ENCODE data around the gene PSD4. TPM values are rescaled to one million over a fixed set of nuclear protein-coding genes. Genes with fewer than 3 reads are reported as not detected.

Gene PSD4
- total RNA-seq, 4 donors from 2014 or later, result 48.2 to 193 (median 87.4) TPM

GRCh38 chr2:113219092-113219441 lies 45.3 kb downstream of the PSD4 start:
- no peak for TF ChIP-seq EP300 (IDR thresholded peaks at IDR 0.05; ENCODE audit: low read depth)
- no peak for TF ChIP-seq POLR2A (IDR thresholded peaks at IDR 0.05)
- no peak for TF ChIP-seq POLR2AphosphoS5 (IDR thresholded peaks at IDR 0.05)
- TF ChIP-seq CTCF (IDR thresholded peaks at IDR 0.05), result no peak
- 100% methylated on average over 1 to 2 of the region's 2 CpGs for WGBS, 2 donors (ENCODE audit: low coverage in 1 of 2)
- Histone ChIP-seq H3K27ac (peak overlapping the region; percentile 72 to 90 (median 76)), H3K36me3 (no peaks in the 10 kb centered on the region), H3K4me3 (no peak overlapping the region), H3K27me3 (no peaks in the 10 kb centered on the region), H3K9me3 (no peaks in the 10 kb centered on the region), H3K4me1 (peaks cover 17 to 41% (median 34%) of the 10 kb centered on the region in 4 donors)
- intact Hi-C loops (cut with DNase I; ENCODE audit: low total_unique reads) (no loop called here), in situ Hi-C loops (cut with MboI; ENCODE audit: low pct_ligation_motif_present in 1 of 4, low pct_unique_long_range_greater_than_20kb in 1 of 4, low sequenced_read_pairs in 3 of 4) (no loop called here)
- no peak for DNase-seq

- no peaks in the 10 kb centered on the region for H3K36me3 ChIP-seq
- H3K27ac ChIP-seq, result peak overlapping the region; percentile 72 to 90 (median 76)
- no peaks in the 10 kb centered on the region for H3K9me3 ChIP-seq
- no peak overlapping the region for H3K4me3 ChIP-seq
- intact Hi-C loops (cut with DNase I; ENCODE audit: low total_unique reads), result no loop called here
- H3K27me3 ChIP-seq, result no peaks in the 10 kb centered on the region
- no peak for DNase-seq
- H3K4me1 ChIP-seq, result peaks cover 17 to 41% (median 34%) of the 10 kb centered on the region in 4 donors
- no peak for TF ChIP-seq POLR2A (IDR thresholded peaks at IDR 0.05)
- no peak for TF ChIP-seq EP300 (IDR thresholded peaks at IDR 0.05; ENCODE audit: low read depth)
- no peak for TF ChIP-seq POLR2AphosphoS5 (IDR thresholded peaks at IDR 0.05)
- no peak for TF ChIP-seq CTCF (IDR thresholded peaks at IDR 0.05)
- in situ Hi-C loops (cut with MboI; ENCODE audit: low pct_ligation_motif_present in 1 of 4, low pct_unique_long_range_greater_than_20kb in 1 of 4, low sequenced_read_pairs in 3 of 4), result no loop called here
- 75% methylated on average over 5 of the region's 5 CpGs; no CpG with 5 or more reads in 1 of the 2 donors for WGBS, 2 donors (ENCODE audit: low coverage in 1 of 2)
Observed at GRCh38 chr2:113219525-113219888, 45.7 kb downstream of the PSD4 start.

GRCh38 chr2:113219889-113220641 lies 46.3 kb downstream of the PSD4 start:
- Histone ChIP-seq H3K4me1 (peaks cover 17 to 41% (median 34%) of the 10 kb centered on the region in 4 donors), H3K9me3 (no peaks in the 10 kb centered on the region), H3K27ac (peak overlapping the region; percentile 72 to 90 (median 76)), H3K27me3 (no peaks in the 10 kb centered on the region), H3K36me3 (no peaks in the 10 kb centered on the region), H3K4me3 (peak overlapping the region in 1 of 4 donors; percentile 13)
- in situ Hi-C loops (cut with MboI; ENCODE audit: low pct_ligation_motif_present in 1 of 4, low pct_unique_long_range_greater_than_20kb in 1 of 4, low sequenced_read_pairs in 3 of 4) (no loop called here), intact Hi-C loops (cut with DNase I; ENCODE audit: low total_unique reads) (no loop called here)
- WGBS, 2 donors (ENCODE audit: low coverage in 1 of 2), result 94% methylated on average over 6 of the region's 6 CpGs; no CpG with 5 or more reads in 1 of the 2 donors
- peak; percentile 84 for DNase-seq
- TF ChIP-seq POLR2AphosphoS5 (IDR thresholded peaks at IDR 0.05), result peak; percentile 40 to 86 (median 78)
- peak; percentile 71 for TF ChIP-seq POLR2A (IDR thresholded peaks at IDR 0.05)
- TF ChIP-seq CTCF (IDR thresholded peaks at IDR 0.05), result no peak

GRCh38 chr2:113220970-113221708 lies 47.4 kb downstream of the PSD4 start:
- peaks cover 17 to 41% (median 34%) of the 10 kb centered on the region in 4 donors for H3K4me1 ChIP-seq
- H3K27me3 ChIP-seq, result no peaks in the 10 kb centered on the region
- no peak overlapping the region for H3K4me3 ChIP-seq
- TF ChIP-seq CTCF (IDR thresholded peaks at IDR 0.05), result no peak
- no peak for TF ChIP-seq POLR2A (IDR thresholded peaks at IDR 0.05)
- TF ChIP-seq EP300 (IDR thresholded peaks at IDR 0.05; ENCODE audit: low read depth), result no peak
- TF ChIP-seq POLR2AphosphoS5 (IDR thresholded peaks at IDR 0.05), result no peak
- no peaks in the 10 kb centered on the region for H3K9me3 ChIP-seq
- H3K36me3 ChIP-seq, result no peaks in the 10 kb centered on the region
- WGBS, 2 donors (ENCODE audit: low coverage in 1 of 2), result 74 to 75% methylated on average over 6 of the region's 6 CpGs
- in situ Hi-C loops (cut with MboI; ENCODE audit: low pct_ligation_motif_present in 1 of 4, low pct_unique_long_range_greater_than_20kb in 1 of 4, low sequenced_read_pairs in 3 of 4), result no loop called here
- H3K27ac ChIP-seq, result peak overlapping the region in 2 of 4 donors; percentile 76 to 90
- intact Hi-C loops (cut with DNase I; ENCODE audit: low total_unique reads), result no loop called here
- DNase-seq, result no peak
